Posterior cingulate gyrus (tissue), 11 donors: ENCODE data around the gene DYRK2.
A peak's percentile ranks its signal among the peaks of the same experiment; 100 is the strongest.

Source experiments
- DNase-seq, 10 donors: peaks; one replicate each; pipeline versions ENCODE4 v3.0.0 to v3.0.0-alpha.2; 2020 to 2021; ENCODE audit warnings: mixed read lengths in 3 of 10
- intact Hi-C: fragments of 100-400 bp; cut with DNase I; formaldehyde crosslinking; loops from one replicate; pipeline ENCODE4 v1.15.1; 2023

The DYRK2 gene

GRCh38 chr12:67645126-67645525 lies 3.4 kb upstream of the DYRK2 start:
- intact Hi-C loops, result loop anchor here (10.0 kb wide), 2 partner anchors 210 to 290 kb away; no protein-coding TSS in a partner anchor
- no peak for DNase-seq

- intact Hi-C loops, result loop anchor here (10.0 kb wide), 2 partner anchors 211 to 291 kb away; no protein-coding TSS in a partner anchor
- DNase-seq, result no peak
Observed at GRCh38 chr12:67645601-67646000, 2.9 kb upstream of the DYRK2 start.

GRCh38 chr12:67646775-67647174 lies 1.8 kb upstream of the DYRK2 start:
- intact Hi-C loops, result loop anchor here (10.0 kb wide), 2 partner anchors 212 to 292 kb away; no protein-coding TSS in a partner anchor
- no peak for DNase-seq

- peak in 1 of 10 donors; percentile 71 for DNase-seq
- intact Hi-C loops, result loop anchor here (10.0 kb wide), 2 partner anchors 212 to 292 kb away; no protein-coding TSS in a partner anchor
Observed at GRCh38 chr12:67647181-67647798, 1.3 kb upstream of the DYRK2 start.

- DNase-seq, result peak; percentile 43 to 94 (median 62)
- intact Hi-C loops, result loop anchor here (10.0 kb wide), 2 partner anchors 213 to 293 kb away; no protein-coding TSS in a partner anchor
Observed at GRCh38 chr12:67647799-67648520, 585 bp upstream of the DYRK2 start.

GRCh38 chr12:67649261-67649569 lies 670 bp downstream of the DYRK2 start:
- DNase-seq, result no peak
- intact Hi-C loops, result loop anchor here (10.0 kb wide), 2 partner anchors 214 to 294 kb away; no protein-coding TSS in a partner anchor

- intact Hi-C loops, result loop anchor here (5.0 to 10.0 kb wide), 3 partner anchors 215 to 295 kb away; no protein-coding TSS in a partner anchor
- DNase-seq, result peak in 7 of 10 donors; percentile 13 to 85 (median 37)
Observed at GRCh38 chr12:67649570-67650387, 1.2 kb downstream of the DYRK2 start.

GRCh38 chr12:67650388-67651131 lies 2.0 kb downstream of the DYRK2 start:
- peak in 3 of 10 donors; percentile 8 to 79 (median 9) for DNase-seq
- intact Hi-C loops, result loop anchor here (5.0 kb wide), 1 partner anchor 292 kb away; no protein-coding TSS in a partner anchor

- DNase-seq, result peak in 1 of 10 donors; percentile 84
- intact Hi-C loops, result loop anchor here (5.0 kb wide), 1 partner anchor 291 kb away; no protein-coding TSS in a partner anchor
Observed at GRCh38 chr12:67651132-67651695, 2.7 kb downstream of the DYRK2 start.

- intact Hi-C loops, result no loop called here
- DNase-seq, result no peak
Observed at GRCh38 chr12:67655829-67656228, 7.3 kb downstream of the DYRK2 start.

GRCh38 chr12:67656251-67656650 lies 7.7 kb downstream of the DYRK2 start:
- intact Hi-C loops, result no loop called here
- no peak for DNase-seq

- intact Hi-C loops, result no loop called here
- DNase-seq, result no peak
Observed at GRCh38 chr12:67658486-67658885, 9.9 kb downstream of the DYRK2 start.

- intact Hi-C loops, result no loop called here
- DNase-seq, result no peak
Observed at GRCh38 chr12:67659292-67659691, 10.7 kb downstream of the DYRK2 start.

GRCh38 chr12:67661311-67662021 lies 12.9 kb downstream of the DYRK2 start:
- DNase-seq, result no peak
- intact Hi-C loops, result no loop called here

GRCh38 chr12:67662910-67663538 lies 14.5 kb downstream of the DYRK2 start:
- intact Hi-C loops, result no loop called here
- no peak for DNase-seq

GRCh38 chr12:67664171-67664570 lies 15.6 kb downstream of the DYRK2 start:
- intact Hi-C loops, result no loop called here
- DNase-seq, result no peak

- DNase-seq, result no peak
- intact Hi-C loops, result no loop called here
Observed at GRCh38 chr12:67665679-67666078, 17.1 kb downstream of the DYRK2 start.

- no peak for DNase-seq
- intact Hi-C loops, result no loop called here
Observed at GRCh38 chr12:67666605-67667004, 18.1 kb downstream of the DYRK2 start.
